ENCODE data around the gene HBQ1.
"Not testable (repeated sequence)": the region's sequence is repeated elsewhere in the genome, so short reads cannot be mapped to it uniquely, and the experiment has no call there.

HBQ1 gene

DNA sequence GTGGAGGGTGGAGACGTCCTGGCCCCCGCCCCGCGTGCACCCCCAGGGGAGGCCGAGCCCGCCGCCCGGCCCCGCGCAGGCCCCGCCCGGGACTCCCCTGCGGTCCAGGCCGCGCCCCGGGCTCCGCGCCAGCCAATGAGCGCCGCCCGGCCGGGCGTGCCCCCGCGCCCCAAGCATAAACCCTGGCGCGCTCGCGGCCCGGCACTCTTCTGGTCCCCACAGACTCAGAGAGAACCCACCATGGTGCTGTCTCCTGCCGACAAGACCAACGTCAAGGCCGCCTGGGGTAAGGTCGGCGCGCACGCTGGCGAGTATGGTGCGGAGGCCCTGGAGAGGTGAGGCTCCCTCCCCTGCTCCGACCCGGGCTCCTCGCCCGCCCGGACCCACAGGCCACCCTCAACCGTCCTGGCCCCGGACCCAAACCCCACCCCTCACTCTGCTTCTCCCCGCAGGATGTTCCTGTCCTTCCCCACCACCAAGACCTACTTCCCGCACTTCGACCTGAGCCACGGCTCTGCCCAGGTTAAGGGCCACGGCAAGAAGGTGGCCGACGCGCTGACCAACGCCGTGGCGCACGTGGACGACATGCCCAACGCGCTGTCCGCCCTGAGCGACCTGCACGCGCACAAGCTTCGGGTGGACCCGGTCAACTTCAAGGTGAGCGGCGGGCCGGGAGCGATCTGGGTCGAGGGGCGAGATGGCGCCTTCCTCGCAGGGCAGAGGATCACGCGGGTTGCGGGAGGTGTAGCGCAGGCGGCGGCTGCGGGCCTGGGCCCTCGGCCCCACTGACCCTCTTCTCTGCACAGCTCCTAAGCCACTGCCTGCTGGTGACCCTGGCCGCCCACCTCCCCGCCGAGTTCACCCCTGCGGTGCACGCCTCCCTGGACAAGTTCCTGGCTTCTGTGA lies 3.5 kb upstream of the HBQ1 start, which contains the start of gene HBA1:
Gene HBA1 (plus strand): TSS at position 204 of the 906 bp plus-strand sequence. CDS start 37 bp downstream, at position 241.
- not testable (repeated sequence) for DNase-seq

DNA sequence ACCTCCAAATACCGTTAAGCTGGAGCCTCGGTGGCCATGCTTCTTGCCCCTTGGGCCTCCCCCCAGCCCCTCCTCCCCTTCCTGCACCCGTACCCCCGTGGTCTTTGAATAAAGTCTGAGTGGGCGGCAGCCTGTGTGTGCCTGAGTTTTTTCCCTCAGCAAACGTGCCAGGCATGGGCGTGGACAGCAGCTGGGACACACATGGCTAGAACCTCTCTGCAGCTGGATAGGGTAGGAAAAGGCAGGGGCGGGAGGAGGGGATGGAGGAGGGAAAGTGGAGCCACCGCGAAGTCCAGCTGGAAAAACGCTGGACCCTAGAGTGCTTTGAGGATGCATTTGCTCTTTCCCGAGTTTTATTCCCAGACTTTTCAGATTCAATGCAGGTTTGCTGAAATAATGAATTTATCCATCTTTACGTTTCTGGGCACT lies 2.9 kb upstream of the HBQ1 start:
- no peak for DNase-seq

DNA sequence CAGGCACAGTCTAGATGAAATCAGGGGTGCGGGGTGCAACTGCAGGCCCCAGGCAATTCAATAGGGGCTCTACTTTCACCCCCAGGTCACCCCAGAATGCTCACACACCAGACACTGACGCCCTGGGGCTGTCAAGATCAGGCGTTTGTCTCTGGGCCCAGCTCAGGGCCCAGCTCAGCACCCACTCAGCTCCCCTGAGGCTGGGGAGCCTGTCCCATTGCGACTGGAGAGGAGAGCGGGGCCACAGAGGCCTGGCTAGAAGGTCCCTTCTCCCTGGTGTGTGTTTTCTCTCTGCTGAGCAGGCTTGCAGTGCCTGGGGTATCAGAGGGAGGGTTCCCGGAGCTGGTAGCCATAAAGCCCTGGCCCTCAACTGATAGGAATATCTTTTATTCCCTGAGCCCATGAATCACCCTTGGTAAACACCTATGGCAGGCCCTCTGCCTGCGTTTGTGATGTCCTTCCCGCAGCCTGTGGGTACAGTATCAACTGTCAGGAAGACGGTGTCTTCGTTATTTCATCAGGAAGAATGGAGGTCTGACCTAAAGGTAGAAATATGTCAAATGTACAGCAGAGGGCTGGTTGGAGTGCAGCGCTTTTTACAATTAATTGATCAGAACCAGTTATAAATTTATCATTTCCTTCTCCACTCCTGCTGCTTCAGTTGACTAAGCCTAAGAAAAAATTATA lies 2.1 kb upstream of the HBQ1 start:
- no peak for DNase-seq

DNA sequence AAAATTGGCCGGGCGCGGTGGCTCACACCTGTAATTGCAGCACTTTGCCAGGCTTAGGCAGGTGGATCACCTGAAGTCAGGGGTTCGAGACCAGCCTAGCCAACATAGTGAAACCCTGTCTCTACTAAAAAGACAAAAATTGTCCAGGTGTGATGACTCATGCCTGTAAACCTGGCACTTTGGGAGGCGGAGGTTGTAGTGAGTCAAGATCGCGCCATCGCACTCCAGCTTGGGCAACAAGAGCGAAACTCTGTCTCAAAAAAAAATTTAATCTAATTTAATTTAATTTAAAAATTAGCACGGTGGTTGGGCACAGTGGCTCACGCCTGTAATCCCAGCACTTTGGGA lies 1.6 kb upstream of the HBQ1 start:
- DNase-seq: no peak

DNA sequence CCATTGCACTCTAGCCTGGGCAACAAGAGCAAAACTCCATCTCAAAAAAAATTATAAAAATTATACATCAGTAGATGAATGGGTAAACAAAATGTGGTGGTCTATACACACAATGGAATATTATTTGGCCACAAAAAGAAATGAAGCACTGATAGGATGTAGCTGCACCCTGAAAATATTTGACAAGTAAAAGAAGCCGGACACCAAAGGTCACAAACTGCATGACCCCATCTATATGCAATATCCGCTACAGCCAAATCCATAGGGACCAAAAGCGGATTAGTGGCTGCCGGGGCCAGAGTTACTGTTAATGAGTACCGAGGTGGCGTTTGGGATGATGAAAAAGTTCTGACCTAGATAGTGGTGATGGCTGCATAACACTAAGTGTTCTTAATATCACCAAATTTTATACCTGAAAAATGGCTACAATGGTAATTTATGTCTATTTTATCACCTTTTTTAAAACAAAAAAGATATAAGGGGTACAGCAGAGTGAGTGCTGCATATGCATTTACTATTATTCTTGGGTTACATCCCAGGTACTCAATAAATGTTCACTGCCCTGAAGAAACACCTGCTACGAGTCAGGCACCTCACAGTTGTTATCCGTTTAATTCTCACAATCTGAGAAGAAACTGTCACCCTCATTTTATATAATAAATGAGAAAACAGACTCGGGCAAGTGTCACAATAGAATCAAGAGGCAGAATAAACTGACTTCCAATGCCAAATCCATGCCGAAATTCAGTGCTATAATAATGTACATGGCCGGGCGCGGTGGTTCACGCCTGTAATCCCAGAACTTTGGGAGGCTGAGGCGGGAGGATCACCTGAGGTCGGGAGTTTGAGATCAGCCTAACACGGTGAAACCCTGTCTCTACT lies 807 bp upstream of the HBQ1 start:
- no peak for DNase-seq

DNA sequence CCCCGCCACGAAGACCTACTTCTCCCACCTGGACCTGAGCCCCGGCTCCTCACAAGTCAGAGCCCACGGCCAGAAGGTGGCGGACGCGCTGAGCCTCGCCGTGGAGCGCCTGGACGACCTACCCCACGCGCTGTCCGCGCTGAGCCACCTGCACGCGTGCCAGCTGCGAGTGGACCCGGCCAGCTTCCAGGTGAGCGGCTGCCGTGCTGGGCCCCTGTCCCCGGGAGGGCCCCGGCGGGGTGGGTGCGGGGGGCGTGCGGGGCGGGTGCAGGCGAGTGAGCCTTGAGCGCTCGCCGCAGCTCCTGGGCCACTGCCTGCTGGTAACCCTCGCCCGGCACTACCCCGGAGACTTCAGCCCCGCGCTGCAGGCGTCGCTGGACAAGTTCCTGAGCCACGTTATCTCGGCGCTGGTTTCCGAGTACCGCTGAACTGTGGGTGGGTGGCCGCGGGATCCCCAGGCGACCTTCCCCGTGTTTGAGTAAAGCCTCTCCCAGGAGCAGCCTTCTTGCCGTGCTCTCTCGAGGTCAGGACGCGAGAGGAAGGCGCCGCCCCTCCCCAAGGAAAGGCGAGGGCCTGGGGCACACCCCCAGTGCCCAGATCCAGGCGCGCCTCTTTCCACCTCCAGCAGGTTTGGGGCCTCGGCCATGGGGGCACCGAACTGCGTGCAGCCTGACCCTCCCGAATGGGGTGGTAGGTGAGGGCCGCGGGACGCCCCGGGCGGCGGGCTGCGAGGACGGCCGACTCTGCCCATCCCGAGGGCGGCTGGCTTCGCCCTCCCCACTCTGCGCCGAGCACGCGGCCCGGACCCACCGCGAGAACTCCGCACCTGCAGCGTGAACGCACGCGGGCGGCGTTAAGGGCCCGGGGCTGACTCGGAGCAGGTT lies 664 bp downstream of the HBQ1 start:
- peak; percentile 78 to 83 for DNase-seq

DNA sequence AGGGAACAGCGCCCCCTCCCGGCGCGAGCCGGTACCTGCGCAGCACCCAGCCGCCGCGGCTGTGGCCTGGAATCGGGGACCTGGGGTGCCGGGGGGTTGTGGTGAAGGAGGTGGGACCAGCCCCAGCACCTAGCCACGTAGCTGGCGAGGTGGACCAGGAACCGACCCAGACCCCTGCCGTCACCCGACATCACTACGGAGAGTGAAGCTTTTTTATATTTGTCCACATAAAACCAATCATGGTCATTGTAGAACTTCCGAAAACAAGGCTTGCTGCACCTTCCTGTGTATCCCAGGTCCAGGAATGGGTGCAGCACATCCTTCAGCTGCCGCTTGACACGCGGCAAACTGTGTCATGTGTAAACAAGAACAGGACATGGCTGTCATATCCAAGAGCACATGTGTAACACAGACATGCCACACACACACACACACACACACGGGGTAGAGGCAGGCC lies 1.3 kb downstream of the HBQ1 start:
- no peak for DNase-seq

DNA sequence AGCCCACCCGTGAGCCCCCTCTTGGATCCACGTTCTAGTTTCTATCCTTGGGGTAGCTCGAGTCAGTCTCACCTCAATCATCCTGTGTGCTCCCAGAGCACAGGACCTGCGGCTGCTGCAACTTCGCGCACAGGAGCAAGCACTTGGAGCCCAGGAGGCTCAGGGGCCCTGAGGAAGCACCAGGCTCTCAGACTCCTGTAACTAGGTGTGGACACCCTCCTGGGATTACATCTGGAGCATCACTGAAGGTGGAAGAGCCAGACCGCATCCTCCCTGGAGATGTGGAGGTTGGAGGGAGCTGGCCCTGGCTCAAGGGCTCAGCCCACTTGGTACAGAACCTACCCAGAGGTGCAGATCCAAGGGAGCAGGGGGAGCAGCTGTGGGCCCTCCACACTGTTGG lies 2.7 kb downstream of the HBQ1 start:
- DNase-seq: no peak

DNA sequence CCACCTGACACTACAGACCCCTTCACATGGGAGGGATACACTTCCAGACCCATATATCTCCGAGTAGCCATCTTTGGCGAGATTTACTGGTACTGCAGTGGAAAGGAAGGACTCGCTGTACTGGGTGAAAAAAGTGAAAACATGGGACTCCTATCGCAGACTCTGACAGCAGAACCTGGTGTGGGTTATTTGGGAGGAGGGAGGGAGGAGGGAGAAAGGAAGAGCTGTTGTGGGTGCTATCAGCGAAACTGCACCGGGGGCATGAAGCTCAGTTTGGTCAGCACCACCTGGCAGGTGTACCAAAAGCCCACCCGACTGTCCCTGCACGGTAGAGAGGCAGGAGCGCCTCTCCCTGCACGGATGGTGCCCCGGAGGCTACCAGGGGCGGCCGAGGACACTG lies 5.0 kb downstream of the HBQ1 start:
- no peak for DNase-seq

DNA sequence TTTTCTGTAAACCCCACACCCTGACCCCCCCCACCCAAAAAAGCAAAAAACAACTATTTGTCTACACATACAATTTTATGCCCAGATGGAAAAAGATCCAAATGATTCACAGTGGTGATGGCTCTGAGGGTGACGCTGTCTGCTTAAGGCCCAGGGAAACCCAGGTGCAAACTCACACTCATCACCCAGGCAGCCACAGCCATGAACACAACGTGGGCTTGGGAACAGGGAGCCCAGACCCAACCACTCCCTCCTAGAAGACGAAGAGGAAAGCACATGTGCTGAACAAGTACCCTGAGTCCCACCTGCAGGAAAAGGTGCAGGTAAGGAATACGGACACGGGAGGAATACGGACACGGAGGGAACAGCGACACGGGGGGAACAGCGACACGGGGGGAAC lies 5.4 kb downstream of the HBQ1 start:
- no peak for DNase-seq

DNA sequence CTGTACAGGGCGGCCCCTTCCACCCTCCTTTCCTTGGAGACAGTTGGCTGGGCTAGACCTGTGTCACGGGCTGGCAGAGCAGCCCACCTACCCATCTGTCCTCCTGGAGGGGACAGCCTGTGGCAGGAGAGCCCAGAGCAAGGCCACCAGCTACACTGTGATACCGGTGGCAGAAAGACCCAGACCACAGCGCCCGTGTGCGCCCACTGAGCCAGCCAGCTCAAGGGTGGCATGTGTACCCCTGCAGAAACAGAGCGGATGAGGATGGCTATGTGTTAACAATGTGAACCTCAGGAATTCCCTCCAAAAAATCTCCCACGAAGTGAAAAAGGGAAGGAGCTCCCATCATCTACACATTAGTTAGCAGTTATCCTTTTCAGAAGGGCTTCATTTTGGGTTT lies 7.1 kb downstream of the HBQ1 start:
- DNase-seq: no peak

DNA sequence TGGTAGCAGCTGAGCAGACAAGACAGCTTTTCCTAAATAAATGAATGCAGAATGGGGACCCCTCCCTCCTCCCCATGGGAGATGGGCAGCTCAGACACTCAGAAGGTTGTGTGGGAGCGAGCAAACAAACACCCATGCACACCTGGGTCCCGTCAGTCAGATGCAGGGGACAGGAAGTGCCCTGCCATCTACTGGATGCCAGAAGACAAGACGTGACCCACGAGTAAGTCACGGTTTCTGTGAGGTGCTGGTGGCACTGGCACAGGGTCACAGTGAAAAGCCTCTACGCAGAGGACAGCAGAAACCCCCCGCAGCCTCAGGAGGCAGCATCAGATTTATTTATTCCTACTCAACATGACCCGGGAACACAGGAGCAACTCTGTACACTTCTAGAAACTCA lies 8.4 kb downstream of the HBQ1 start:
- DNase-seq: no peak

DNA sequence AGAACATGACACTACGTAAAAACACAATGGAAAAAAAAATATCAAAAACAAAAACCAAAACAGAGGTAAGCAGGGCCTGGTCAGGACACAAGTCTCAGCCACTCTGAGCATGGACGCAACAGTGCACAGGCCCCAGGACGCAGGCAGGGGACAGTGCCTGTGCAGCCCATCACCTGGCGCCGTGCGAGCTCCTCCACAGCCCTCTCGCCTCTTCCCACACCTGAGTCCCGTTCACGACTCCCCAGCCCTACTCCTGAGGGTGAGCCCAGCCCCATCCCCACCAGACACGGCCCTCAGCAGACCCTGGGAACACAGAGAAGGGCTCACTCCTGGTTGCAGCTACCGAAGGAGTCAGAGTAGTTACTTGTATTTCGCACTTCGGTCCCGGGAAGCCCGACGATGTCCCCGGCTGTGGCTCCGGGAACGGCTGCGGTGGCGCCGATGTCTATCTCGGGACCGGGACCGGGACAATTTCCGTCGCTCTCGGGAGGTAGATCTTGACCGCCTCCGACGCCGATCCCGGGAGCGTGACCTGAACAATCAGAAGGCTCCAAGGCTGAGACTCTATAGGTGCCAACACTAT lies 9.4 kb downstream of the HBQ1 start:
- no peak for DNase-seq

DNA sequence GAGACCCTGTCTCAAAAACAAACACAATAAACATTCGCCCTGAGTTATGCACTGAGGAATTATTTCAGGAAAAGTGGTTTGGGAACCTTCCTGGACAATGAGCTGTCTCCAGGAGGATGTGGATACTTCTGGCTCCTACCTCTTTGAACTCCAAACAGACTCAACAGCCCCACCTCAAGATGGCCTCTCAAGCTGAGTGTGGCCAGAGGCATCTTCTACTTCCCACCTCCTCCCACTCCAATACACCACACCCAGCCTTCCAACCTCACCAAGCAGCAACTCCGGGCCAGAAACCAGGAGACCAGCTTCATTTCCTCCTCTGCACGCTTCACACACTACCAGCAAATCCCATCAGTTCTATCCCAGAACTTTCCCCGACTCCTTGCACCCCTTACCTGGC lies 11.6 kb downstream of the HBQ1 start:
- DNase-seq: no peak

DNA sequence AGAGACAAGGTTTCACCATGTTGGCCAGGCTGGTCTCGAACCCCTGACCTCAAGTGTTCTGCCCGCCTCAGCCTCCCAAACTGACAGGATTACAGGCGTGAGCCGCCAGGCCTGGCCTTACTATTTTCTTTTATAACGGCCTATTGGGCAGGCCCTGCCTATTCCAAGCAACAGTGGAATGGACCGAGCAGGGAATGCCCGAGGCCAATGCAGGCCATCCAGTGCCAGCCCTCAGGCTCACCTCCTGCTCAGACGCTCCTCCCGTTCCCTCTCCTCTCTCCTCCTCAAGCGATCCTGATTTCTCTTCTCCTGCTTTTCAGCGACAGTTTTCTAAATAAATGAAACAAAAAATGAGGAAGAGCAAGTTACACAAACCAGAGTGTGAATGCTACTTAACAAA lies 12.4 kb downstream of the HBQ1 start:
- DNase-seq: no peak

DNA sequence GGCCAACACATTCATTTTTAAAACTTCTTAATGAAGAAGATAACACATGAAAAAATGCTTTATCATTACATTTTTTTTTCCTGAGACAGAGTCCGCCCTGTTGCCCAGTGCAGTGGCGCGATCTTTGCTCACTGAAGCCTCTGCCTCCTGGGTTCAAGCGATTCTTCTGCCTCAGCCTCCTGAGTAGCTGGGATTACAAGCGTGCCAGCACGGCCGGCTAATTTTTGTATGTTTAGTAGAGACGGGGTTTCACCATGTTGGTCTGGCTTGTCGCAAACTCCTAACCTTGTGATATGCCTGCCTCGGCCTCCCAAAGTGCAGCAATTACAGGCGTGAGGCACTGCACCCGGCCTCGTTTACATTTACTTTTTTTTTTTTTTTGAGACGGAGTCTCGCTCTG lies 13.2 kb downstream of the HBQ1 start:
- no peak for DNase-seq

DNA sequence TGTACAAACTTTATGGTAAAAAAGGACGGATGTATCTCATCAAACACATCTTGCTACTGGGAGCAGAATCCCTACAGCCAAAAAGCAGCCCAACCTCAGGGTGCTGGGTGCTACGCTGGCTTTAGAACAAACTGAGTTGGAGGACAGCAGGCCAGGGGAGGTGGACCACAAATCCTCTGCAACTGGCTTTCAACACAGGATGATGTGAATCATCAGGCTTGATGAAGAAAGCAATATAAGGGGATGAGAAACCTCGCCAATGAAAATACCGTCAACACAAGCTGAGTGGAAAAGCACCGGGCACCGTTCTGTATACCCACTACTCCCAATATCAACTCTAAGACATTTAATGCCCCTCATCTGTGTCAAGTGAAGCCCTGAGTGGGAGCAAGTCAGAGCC lies 14.3 kb downstream of the HBQ1 start:
- DNase-seq: no peak

DNA sequence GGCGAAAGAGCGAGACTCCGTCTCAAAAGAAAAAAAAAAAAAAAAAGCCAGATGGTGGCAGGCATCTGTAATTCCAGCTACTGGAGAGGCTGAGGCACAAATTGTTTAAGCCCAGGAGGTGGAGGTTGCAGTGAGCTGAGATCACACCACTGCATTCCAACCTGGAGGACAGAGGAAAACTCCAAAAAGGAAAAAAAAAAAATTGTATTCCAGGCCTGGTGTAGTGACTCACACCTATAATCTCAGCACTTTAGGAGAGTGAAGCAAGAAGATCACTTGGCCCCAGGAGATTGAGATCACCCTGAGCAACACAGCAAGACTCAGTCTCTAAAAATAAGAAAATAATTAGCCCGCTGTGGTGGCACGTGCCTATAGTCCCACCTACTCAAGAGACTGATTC lies 20.1 kb downstream of the HBQ1 start:
- no peak for DNase-seq

DNA sequence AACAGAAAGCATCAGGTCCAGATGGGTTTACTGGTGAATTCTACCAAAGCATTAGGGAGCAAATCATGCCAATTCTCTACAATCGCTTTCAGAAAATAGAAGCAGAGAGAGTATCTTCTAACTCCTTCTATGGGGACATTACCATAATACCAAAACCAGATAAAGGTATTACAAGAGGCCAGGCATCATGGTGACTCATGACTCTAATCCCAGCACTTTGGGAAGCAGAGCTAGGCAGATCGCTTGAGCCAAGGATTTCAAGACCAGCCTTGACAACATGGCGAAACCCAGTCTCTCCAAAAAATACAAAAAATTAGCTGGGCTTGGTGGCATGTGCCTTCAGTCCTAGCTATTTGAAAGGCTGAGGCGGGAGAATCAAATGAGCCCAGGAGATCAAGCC lies 23.0 kb downstream of the HBQ1 start:
- DNase-seq: no peak

DNA sequence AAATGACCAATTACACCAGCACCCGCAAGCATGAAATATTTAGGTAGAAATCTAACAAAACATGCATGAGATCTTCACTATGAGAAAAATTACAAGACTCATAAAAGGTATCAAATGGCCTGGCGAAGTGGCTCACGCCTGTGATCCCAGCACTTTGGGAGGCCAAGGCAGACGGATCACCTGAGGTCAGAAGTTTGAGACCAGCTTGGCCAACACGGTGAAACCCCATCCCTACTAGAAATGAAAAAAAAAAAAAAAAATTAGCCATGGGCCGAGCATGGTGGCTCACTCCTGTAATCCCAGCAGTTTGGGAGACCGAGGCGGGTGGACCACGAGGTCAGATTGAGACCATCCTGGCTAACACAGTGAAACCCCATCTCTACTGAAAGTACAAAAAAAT lies 23.8 kb downstream of the HBQ1 start:
- not testable (repeated sequence) for DNase-seq

DNA sequence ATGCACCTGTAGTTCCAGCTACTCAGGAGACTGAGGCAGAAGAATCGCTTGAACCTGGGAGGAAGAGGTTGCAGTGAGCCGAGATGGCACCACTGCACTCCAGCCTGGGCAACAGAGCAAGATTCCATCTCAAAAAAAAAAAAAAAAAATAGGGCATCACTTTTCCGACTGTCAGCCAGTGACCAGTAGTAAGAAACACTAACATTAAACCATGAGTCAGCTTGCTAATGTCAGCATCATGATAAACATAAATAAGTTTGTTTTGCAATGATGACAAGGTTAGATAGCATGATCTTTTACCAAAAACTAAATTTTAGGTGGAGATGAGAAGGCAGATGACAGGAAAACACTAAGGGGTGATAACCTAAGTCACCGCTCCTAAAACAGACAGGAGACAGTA lies 29.1 kb downstream of the HBQ1 start:
- not testable (repeated sequence) for DNase-seq

Data from activated CD4-positive, alpha-beta T cell treated with anti-CD3 and anti-CD28 coated beads, Interleukin-2, amount 50 U/mL, for 4 hours (primary cell).